Subcutaneous adipose tissue (tissue), 4 donors: Measurements from ENCODE around the gene HRCT1. TPM values are rescaled to one million over a fixed set of nuclear protein-coding genes. Genes with fewer than 3 reads are reported as not detected.

Experiments used
- total RNA-seq, 4 donors: library from RNA; depleted of rRNA; stranded (reverse); fragments of >200 nt; gene quantifications; one replicate each; pipeline ENCODE4 v1.1.0, GENCODE V29; 2016
- TF ChIP-seq, protein P1 (sequence below): fragments of 450-650 bp; IDR thresholded peaks from one replicate; pipeline ENCODE4 v1.5.1; 2016; ENCODE audit warnings: low read depth, mild to moderate bottlenecking, control low read depth, antibody characterized with exemption, moderate library complexity

HRCT1 gene
- total RNA-seq, 4 donors from 2014 or later = 9.5 to 24.4 (median 16.6) TPM

DNA sequence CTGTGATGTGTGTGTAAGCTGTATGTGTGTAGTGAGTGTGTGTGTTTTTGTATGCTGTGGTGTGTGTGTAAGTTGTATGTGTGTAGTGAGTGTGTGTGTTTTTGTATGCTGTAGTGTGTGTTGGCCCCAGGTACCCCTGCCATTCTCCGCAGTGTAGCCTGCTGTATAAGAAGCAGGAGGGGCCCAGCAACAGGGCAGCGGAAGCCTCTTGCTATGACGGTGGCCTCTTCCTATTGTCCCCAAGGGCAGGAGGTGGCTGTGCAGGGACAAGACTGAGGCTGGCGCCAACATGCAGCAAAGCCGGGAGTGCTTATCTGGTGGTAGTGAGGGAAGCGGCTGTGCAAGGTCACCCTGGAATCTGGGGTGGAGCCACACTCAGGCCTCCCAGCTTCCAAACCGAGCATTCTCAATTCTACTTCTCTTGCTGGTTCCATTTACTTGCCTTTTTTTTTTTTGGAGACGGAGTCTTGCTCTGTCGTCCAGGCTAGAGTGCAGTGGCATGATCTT lies 8.4 kb downstream of the HRCT1 start:
- TF ChIP-seq, protein P1, sequence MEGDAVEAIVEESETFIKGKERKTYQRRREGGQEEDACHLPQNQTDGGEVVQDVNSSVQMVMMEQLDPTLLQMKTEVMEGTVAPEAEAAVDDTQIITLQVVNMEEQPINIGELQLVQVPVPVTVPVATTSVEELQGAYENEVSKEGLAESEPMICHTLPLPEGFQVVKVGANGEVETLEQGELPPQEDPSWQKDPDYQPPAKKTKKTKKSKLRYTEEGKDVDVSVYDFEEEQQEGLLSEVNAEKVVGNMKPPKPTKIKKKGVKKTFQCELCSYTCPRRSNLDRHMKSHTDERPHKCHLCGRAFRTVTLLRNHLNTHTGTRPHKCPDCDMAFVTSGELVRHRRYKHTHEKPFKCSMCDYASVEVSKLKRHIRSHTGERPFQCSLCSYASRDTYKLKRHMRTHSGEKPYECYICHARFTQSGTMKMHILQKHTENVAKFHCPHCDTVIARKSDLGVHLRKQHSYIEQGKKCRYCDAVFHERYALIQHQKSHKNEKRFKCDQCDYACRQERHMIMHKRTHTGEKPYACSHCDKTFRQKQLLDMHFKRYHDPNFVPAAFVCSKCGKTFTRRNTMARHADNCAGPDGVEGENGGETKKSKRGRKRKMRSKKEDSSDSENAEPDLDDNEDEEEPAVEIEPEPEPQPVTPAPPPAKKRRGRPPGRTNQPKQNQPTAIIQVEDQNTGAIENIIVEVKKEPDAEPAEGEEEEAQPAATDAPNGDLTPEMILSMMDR = no peak

DNA sequence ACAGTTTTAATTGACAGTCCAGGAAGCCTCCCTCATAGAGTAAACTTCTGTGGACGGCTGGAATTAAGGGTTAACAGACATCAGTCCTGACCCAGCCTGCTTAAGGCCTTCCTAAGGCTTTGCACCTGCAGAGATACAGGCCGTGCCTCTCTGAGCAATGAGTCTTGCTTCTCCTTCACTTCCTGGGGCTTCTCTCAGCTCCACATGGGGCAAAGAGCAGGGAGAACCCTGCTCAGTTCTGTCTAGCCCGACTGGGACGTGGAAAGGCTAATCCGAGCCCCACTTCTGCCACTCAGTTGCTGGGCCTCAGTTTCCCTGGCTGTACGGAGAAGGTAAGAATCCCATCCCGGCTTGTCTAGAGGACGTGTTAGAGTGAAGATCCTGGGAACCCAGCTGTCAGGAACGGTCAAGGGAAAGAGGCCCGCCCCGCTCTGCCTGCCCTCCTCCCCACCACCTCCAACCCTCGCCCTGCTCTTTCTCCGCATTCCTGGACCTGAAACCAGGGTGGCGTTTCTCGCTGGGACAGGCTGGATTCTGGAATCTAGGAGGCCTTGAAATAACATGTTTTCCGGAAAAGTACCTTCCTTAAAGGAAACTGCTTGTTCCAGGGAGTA lies 9.8 kb downstream of the HRCT1 start:
- TF ChIP-seq, protein P1 = no peak

DNA sequence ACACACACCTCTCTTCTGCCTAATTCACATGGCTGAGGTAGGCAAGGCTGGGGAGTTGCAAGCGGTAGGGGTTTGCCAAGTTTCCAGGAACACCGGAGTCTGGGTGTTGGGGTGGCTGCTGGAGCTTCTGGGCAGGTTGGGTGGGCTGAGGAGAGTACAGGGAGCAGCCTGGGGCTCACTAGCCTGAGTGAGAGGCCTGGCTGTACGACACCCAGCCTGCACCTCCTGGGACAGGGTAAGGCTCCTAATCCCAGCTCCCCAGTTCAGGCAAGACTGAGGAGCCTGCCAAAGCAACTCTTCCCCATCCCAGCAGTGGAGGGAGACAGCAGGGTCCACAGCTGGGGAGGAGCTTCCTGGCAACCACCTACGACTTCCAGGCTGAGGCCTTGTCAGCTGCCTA lies 11.3 kb downstream of the HRCT1 start:
- TF ChIP-seq, protein P1 = no peak

DNA sequence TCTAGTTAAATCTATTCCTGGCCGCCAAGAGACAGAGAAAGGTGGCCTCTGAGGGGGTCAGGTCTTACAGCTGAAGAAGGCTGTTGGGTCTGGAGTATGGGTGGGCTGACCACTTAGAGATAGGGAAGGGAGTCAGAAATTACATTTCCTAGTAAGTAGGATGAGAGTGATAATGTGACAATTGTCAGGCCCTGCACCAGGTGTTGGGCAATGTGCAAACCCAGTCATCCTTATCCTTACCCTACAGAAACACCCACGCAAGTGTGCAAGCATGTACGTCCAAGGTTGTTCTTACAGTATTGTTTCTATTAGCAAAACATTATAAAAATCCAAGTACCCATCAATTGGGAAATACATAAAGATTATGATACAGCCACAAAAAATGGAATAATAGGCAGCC lies 12.8 kb downstream of the HRCT1 start:
- TF ChIP-seq, protein P1 = no peak

DNA sequence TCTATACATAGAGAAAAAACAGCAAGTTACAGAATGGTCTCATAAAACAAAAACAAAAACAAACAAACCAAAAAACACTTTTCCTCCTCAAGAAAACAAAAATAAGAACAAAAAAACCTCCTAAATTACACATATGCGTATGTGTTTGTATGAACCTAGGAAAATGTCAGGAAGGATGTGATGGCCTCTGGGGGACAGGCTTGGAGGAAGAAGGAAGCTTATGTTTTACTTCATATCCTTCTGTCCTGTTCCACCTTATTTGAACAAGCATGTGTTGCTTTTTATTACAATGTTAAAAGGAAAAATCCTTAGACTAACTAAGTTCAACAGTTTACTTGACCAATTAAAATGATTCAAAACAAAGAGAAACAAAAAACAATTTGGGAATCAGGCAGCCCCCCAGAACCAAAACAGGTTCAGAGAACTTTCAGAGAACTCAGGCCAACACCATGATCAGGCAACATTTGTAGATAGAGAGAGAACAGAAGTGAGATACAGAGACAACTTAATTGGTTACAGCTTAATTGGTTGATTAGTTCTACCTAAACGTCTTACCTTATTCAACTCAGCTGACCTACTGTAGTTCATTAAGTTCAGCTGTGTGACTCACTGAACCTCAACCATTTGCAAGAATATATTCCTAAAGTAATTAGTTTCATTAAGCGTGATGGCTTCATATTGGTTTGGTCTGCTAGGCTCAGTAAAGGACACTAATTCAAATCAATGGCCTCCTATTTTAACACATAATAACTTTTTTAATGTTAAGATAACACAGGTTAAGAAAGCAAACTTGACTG lies 13.4 kb downstream of the HRCT1 start:
- TF ChIP-seq, protein P1 = no peak

DNA sequence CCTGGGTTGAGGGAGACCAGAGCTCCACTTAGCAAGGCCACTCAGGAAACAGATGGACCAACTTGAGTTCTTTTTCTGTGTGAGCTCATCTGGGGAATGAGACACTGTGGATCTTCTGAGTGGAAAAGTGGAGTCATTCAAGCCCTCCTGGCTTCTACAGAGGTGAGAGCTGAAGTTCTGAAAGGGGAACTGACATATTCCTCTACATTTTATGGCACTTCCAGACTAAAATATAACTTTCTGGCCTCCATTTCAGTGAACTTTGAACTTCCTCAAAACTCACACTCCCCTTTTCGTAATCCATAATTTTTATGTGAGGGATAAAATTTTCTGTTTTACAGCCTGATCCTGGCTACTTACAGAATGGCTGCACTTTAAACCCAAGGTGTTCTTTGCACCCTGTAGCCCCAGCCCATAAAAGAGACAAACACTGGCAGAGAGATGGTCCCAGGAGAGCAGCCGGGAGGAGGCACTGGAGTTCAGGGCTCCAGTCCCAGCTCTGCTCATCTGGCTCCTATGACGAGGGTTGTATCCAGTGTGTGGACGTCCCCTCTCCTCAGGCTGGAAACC lies 14.1 kb downstream of the HRCT1 start:
- TF ChIP-seq, protein P1 = no peak

DNA sequence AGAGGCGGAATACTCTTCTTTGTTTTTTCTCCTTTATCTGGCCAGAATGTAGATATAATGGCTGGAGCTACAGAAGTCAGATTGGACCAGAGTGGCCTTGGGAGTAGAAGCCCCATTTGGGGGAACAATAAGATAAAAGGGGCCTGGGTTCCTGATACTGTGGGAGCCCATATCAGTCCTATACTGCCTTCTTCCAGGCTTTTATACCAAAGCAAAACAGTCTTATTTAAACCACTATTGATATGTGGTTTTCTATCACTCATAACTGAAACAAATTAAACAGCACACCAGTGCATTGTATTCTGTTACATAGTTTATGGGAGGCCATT lies 17.6 kb downstream of the HRCT1 start:
- TF ChIP-seq, protein P1 = no peak
